T-helper 2 cell (primary cell): Measurements from ENCODE around the gene CCDC127.
"Not testable (repeated sequence)": the region's sequence is repeated elsewhere in the genome, so short reads cannot be mapped to it uniquely, and the experiment has no call there.

Experiments used
- DNase-seq, 5 experiments: peaks; one replicate each; pipeline versions ENCODE4 v3.0.0 to v3.0.0-alpha.2; 2012 to 2022

The CCDC127 gene

GRCh38 chr5:203246-203930, 14.6 kb downstream of the CCDC127 start:
- no peak for DNase-seq

- no peak for DNase-seq
These were observed 16.3 kb downstream of the CCDC127 start for GRCh38 chr5:201672-202071.

GRCh38 chr5:200985-201384, 17.0 kb downstream of the CCDC127 start:
- no peak for DNase-seq

DNA sequence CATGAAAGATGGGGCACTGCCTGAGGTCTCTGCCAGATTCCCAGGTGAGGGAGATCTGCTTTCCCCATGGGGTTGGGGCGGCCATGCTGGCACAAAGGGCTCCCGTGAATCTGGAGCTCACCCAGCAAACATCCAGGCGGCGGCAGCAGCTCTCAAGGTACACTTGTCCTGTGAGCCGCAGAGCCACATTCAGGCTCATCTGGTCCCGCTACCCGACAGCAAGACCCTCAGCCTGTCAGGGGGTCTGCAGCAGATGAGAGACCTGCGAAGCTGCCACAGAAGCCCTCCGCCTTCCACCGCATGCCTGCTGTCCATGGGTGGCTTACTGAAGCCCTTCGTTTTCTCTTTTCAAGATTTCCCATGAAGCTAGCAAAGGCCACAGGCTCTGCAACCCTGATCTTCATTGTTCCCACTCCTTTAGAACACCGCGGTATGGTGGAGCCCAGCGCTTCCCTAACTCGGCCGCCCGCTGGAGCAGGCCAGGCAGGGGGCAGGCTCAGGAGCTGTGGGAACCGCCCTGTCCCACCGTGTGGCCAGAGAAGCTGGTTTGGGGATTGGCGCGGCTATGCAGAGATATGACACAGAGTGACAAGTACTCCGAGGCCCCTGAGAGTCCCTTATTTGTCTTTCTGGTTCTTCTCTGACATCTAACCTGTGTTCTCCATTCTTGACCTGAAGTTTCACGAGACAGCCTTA, 17.9 kb downstream of the CCDC127 start:
- DNase-seq = no peak

DNA sequence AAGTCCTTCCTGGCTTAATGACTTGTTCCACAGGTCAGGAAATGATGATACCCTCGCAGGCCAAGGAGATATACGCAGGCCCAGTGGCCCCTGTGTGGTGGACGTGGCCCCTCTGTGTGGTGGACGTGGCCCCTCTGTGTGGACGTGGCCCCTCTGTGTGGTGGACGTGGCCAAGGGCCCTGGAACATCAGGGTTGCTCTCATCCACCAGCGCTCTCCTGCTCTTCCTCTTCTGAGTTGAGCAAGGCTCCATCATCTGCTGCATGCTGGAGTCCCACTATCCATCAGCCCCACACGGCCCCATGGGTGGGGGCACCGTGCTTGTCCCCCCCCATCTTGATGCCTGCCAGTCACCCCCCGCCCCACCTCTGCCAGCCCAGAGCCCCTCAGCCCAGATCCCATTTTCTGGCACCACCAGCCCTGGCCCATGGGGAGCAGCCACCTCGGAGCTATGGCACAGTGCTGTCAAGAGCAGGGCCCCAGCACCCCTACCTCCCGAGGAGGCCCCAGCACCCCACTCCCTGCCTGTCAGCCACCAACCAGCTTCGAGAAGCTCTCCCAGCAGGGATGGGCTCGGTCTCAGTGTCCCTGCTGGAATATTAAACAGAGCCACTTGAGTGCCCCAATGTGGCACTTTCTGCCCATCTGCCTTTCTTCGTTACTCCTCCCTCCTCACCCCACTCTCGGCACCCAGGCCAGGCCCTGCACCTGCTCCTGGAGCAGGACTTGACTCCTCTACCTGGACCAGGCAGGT, 18.6 kb downstream of the CCDC127 start:
- no peak for DNase-seq

- DNase-seq = no peak
These were observed 19.3 kb downstream of the CCDC127 start for GRCh38 chr5:198516-199196.

DNA sequence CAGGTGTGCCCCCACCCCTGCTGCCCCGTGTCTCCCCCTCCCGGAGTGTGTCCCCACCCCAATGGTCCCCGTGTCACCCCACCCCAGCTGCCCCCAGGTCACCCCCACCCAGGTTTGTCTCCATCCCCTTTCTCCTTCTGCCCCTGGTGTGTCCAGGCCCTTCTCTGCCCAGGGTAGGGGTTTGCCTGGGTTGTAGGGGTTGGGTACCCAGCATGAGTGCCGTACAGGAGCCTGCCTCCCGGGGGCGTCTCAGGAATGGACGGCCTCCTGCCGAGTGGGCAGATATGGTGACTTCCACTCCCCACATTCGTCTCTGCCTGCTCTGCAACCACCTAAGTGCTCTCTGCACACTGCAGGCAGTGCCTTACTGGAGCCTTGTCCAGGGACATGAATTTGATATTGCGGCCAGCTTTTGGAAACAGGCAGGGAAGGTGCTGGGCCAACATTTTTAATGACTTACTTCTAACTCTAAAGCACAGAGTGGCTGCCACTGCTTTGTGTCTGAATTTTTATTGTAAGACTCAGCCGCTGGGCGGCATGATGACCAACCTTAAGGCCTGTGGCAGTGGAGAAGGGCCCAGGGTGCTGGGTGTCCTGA, 20.0 kb downstream of the CCDC127 start:
- no peak for DNase-seq

DNA sequence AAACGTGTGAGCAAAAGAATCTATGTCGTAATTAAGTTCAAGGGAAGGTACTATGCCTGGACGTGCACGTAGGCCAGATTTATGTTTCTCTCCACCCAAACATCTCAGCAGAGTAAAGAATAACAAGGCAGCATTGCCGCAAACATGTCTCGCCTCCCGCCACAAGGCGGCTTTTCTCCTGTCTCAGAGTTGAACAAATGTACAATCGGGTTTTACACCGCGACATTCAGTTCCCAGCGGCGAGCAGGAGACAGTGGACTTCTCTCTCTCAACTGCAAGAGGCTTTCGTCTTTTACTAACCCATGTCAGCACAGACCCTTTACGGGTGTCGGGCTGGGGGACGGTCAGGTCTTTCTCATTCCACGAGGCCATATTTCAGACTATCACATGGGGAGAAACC, 20.9 kb downstream of the CCDC127 start:
- DNase-seq = not testable (repeated sequence)

DNA sequence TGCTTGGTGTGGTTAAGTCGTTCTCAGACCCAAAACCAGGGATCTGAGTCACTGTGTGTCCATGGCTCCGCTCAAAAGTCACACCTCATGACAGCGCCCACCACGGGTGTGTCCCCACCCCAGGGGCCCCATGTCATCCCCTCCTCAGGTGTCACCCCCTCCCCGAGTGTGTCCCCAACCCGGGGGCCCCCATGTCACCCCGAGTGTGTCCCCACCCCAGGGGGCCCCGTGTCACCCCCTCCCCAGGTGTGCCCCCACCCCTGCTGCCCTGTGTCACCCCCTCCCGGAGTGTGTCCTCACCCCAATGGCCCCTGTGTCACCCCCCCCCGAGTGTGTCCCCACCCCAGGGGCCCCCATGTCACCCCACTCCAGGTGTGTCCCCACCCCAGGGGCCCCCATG, 21.6 kb downstream of the CCDC127 start:
- no peak for DNase-seq

DNA sequence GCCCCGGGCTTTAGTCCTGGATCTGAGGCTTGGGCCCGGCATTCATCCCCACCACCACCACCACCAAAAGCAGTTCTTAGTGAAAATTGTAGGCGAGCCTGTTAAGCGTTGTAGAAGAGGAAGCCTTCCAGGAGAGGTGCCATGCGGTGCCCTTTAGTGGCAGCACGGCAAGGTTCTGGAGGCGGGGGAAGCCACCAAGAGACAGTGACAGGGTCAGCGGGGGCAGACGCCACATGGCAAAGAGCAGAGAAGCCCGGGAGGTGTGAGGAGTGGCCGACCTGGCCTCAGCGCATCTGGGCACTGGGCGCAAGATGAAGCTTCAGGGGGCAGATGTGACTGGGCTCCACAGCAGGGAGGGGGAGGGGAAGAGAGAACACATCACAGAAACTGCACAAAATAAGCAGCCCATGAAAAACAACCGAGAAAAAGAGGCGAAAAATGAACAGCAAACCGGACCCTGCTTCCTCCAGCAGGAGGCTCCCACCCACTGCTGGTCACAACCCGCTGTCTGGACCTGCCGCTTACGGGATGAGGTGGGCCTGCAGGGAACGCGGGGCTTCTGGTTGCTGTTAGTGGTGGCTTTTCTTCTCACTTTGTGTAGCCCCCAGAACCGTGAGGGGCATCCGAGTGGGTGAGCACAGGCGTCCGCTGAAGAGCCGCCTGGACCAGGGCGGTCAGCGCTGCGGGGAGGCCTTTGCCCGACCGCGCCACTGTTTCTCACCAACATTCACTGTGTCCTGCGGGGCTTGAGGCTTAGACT, 22.4 kb downstream of the CCDC127 start:
- DNase-seq = no peak

GRCh38 chr5:194603-195209, 23.2 kb downstream of the CCDC127 start:
- DNase-seq = no peak

- DNase-seq = no peak
These were observed 23.9 kb downstream of the CCDC127 start for GRCh38 chr5:194102-194501.

DNA sequence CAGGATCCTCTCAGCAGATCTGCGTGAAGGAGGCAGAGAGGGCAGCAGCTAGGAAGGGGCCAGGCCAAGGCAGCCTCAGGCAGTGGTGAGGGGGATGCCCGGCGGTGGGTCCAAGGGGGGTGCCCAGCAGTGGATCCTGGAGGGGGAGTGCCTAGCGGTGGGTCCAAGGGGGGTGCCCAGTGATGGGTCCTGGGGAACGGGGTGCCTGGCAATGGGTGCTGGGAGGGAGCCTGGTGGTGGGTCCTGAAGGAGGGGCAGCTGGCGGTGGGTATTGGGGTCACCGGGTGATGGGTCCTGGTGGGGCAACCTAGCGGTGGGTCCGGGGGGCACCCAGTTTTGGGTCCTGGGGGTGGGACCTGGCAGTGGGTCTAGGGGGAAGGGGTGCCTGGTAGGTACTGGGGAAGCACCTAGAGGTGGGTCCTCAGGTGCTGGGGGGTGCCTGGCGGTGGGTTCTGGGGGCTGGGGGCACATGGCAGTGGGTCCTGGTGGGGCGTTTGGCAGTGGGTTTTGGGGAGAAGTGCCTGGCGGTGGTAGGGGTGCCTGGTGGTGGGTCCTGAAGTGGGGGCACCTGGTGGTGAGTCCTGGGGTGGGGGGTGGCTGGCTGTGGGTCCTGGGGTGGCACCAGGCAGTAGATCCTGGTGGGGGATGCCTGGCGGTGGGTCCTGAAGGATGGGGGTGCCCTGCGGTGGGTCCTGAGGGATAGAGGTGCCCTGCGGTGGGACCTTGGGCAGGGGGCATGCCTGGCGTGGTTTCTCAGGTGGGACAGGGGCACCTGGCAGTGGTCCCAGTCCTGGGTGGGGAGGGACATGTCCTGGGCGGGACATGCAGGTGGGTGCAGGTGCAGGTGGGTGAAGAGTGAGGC, 24.8 kb downstream of the CCDC127 start:
- DNase-seq = no peak

DNA sequence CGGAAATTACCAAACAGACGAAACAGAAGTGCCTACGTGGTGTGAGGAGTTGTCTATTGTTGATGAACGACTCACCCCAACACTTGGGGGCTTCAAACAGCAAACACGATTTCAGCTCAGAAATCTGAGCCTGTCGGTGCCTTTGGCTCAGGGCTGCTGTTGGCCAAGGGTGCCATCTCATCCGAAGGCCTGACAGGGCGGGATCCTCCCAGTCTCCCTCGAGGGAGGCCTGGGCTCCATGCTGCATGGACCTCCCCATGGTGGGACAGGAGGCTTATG, 25.3 kb downstream of the CCDC127 start:
- no peak for DNase-seq

GRCh38 chr5:191949-192690, 25.8 kb downstream of the CCDC127 start:
- DNase-seq = no peak

GRCh38 chr5:191036-191948, 26.7 kb downstream of the CCDC127 start, which contains the start of gene LRRC14B:
TSS of gene LRRC14B (plus strand) at chr5:191495. CDS start at chr5:191539, 44 bp downstream.
- DNase-seq = no peak

DNA sequence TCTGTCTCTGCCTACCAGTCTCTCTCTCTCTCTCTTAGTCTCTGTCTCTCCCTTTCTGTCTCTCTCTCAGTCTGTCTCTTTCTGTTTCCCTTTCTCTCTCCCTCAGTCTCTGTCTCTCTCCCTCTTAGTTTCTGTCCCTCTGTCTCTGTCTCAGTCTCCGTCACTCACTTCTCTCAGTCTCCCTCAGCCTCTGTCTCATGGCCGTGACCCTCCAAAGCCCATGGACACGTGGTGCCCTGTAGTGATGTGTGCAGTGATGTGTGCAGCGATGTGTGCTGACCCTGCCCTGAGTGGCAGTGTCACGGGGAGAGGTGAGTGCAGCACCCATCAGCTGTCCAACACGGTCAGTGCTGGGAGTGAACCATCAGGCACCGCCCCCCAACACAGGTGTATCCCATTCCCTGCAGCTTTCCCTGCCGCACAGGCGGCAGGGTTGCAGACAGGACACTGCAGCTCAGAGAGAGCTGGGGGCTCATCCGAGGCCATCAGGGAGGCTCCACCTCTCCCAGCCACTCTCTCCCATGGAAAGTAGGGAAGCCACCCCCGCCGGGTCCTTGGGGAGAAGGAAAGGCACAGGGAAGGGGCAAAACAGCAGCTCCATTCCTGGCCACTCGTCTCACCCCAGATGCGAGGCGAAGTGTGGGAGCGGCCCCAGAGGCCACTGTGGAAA, 27.5 kb downstream of the CCDC127 start:
- DNase-seq = no peak

- DNase-seq = no peak
These were observed 28.0 kb downstream of the CCDC127 start for GRCh38 chr5:189976-190365.
